Natural killer cell (primary cell): Measurements from ENCODE around the gene CYB561D1. TPM values are rescaled to one million over a fixed set of nuclear protein-coding genes. Genes with fewer than 3 reads are reported as not detected.

Experiments
- ATAC-seq, 3 donors: fragments of 150-1000 bp in 2 of 3; fragments of 200-7000 bp in 1 of 3; cut with Tn5 transposase; 1 replicate in 1 of 3; 2 replicates in 2 of 3; pipeline ENCODE4 v1.10.0; 2021; ENCODE audit warnings: mild to moderate bottlenecking in 2 of 3, moderate library complexity in 2 of 3
- DNase-seq, 2 donors: peaks; one replicate each; pipeline versions ENCODE4 v3.0.0 to v3.0.0-alpha.2; 2013 to 2021; ENCODE audit warnings: mixed read lengths in 1 of 2
- H3K27ac ChIP-seq: one replicate; pipeline ENCODE4 v1.5.1; 2013; ENCODE audit warnings: mild to moderate bottlenecking, low read length
- H3K27me3 ChIP-seq: one replicate; pipeline ENCODE4 v1.6.1; 2013; ENCODE audit warnings: low read length; ENCODE audit not compliant: control insufficient read depth, insufficient read depth
- H3K36me3 ChIP-seq: one replicate; pipeline ENCODE4 v1.6.1; 2013; ENCODE audit warnings: low read length; ENCODE audit not compliant: control insufficient read depth, insufficient read depth
- H3K4me1 ChIP-seq: one replicate; pipeline ENCODE4 v1.6.1; 2013; ENCODE audit warnings: low read length; ENCODE audit not compliant: control insufficient read depth, insufficient read depth
- H3K4me3 ChIP-seq: one replicate; pipeline ENCODE4 v1.5.1; 2013; ENCODE audit warnings: low read length
- H3K9me3 ChIP-seq: one replicate; pipeline ENCODE4 v1.6.1; 2013; ENCODE audit warnings: low read length; ENCODE audit not compliant: control insufficient read depth, insufficient read depth
- H3K27ac Mint-ChIP-seq, 2 donors: one replicate each; pipeline ENCODE4 v1.8.0; 2022; ENCODE audit warnings: mild to moderate bottlenecking in 2 of 2, mixed read lengths in 2 of 2, moderate library complexity in 1 of 2
- H3K27me3 Mint-ChIP-seq, 2 donors: one replicate each; pipeline ENCODE4 v1.8.0; 2022; ENCODE audit warnings: low read depth in 2 of 2, mixed read lengths in 2 of 2
- H3K36me3 Mint-ChIP-seq: one replicate; pipeline ENCODE4 v1.8.0; 2022; ENCODE audit warnings: mixed read lengths
- H3K4me1 Mint-ChIP-seq, 2 donors: one replicate each; pipeline ENCODE4 v1.8.0; 2022; ENCODE audit warnings: mixed read lengths in 2 of 2
- H3K4me3 Mint-ChIP-seq: one replicate; pipeline ENCODE4 v1.8.0; 2022; ENCODE audit warnings: mild to moderate bottlenecking, moderate library complexity, mixed read lengths
- H3K9me3 Mint-ChIP-seq, 2 donors: one replicate each; pipeline ENCODE4 v1.8.0; 2022; ENCODE audit warnings: mixed read lengths in 2 of 2
- CTCF ChIP-seq: fragments of 200-600 bp; IDR thresholded peaks from one replicate; pipeline ENCODE4 v1.8.0; 2022; ENCODE audit warnings: antibody characterized with exemption
- WGBS: methylation state at CpG from one replicate; pipeline ENCODE4 v1.1.7; 2013; ENCODE audit warnings: missing lambda C conversion rate; ENCODE audit not compliant: insufficient coverage; 5-methylcytosine and 5-hydroxymethylcytosine counted together
- intact Hi-C: fragments of 100-400 bp; cut with micrococcal nuclease; formaldehyde crosslinking; loops from one replicate; pipeline ENCODE4 v1.14.2; 2022
- total RNA-seq, 4 donors: library from RNA; stranded (reverse); fragments of 120-200 nt in 1 of 4; gene quantifications; one replicate each; pipeline versions ENCODE4 v1.2.3 to v1.2.4, GENCODE V29; 2013 to 2022

CYB561D1 gene
- total RNA-seq, 3 donors from 2014 or later (not counting 1 experiment from before 2014, with no cell fraction given) = 21.1 to 36.0 (median 34.7) TPM

DNA sequence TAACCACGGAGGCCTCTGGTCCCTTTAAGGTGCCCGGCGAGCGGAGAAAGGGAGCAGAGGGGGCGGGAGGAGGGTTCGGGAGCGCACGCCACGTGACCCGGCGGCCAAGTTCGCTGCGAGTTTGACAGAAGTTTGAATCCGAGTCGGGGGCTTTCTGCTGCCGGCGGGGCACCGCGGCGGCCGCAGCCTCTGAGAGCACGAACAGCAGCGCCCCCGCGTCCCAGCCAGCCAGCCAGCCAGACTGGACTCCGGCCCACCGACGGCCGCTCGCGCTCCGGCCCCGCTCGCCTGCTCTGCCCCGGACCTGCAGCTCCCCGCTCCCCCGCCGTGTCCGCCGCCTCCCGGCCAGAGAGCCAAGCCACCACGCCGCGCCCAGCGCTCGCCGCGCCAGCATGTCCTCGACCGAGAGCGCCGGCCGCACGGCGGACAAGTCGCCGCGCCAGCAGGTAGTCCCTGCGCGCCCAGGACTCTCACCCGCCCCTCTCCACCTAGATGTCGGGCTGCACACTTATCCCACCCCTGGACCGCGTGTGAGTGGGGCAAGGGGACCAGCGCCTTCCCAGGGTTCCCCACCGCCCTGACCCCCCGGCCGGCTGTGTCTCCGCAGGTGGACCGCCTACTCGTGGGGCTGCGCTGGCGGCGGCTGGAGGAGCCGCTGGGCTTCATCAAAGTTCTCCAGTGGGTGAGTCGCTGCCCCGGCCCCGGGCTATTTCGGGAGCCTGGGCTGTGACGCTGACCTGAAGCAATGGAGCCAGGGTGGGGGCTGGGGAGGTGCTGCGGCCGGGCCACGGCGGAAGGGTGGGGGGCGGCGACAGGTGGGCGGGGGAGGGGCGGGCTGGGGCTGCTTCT is 27.2 kb upstream of the CYB561D1 start, which contains the start of gene SYPL2:
Gene SYPL2 (plus strand): TSS at position 95 of the 849 bp plus-strand sequence. CDS start 298 bp downstream, at position 393.
- WGBS = 3% methylated on average over 82 of the region's 88 CpGs
- no peak for TF ChIP-seq CTCF
- Histone ChIP-seq H3K4me3 (peak within 1 kb of the TSS; percentile 8), H3K36me3 (no peaks in the 10 kb centered on the region), H3K9me3 (no peaks in the 10 kb centered on the region), H3K27ac (no peak within 1 kb of the TSS), H3K27me3 (peaks cover 41% of the 10 kb centered on the region), H3K4me1 (peaks cover 13% of the 10 kb centered on the region)
- intact Hi-C loops = loop anchor here (1.0 kb wide), 1 partner anchor 17 kb away; the partner anchor contains the start of gene ATXN7L2
- H3K36me3 Mint-ChIP-seq = no peaks in the 10 kb centered on the region
- no peaks in the 10 kb centered on the region for H3K9me3 Mint-ChIP-seq
- peaks cover 0 to 8% of the 10 kb centered on the region in 2 donors for H3K4me1 Mint-ChIP-seq
- no peak within 1 kb of the TSS for H3K27ac Mint-ChIP-seq
- peak; percentile 27 to 67 (median 55) for ATAC-seq
- peak within 1 kb of the TSS; percentile 86 for H3K4me3 Mint-ChIP-seq
- H3K27me3 Mint-ChIP-seq = peaks cover 62 to 79% of the 10 kb centered on the region in 2 donors
- DNase-seq = peak in 1 of 2 donors; percentile 44

- no peak for TF ChIP-seq CTCF
- Mint-ChIP-seq H3K4me3 (peak overlapping the region; percentile 59), H3K27me3 (peaks cover 65 to 75% of the 10 kb centered on the region in 2 donors), H3K36me3 (no peaks in the 10 kb centered on the region), H3K27ac (no peak overlapping the region), H3K4me1 (peaks cover 0 to 8% of the 10 kb centered on the region in 2 donors), H3K9me3 (no peaks in the 10 kb centered on the region)
- Histone ChIP-seq H3K9me3 (no peaks in the 10 kb centered on the region), H3K4me3 (no peak overlapping the region), H3K27ac (no peak overlapping the region), H3K36me3 (no peaks in the 10 kb centered on the region), H3K27me3 (peaks cover 43% of the 10 kb centered on the region), H3K4me1 (peaks cover 13% of the 10 kb centered on the region)
- DNase-seq = no peak
- intact Hi-C loops = no loop called here
- WGBS = 13% methylated on average over 21 of the region's 23 CpGs
- no peak for ATAC-seq
These were observed 26.6 kb upstream of the CYB561D1 start for GRCh38 chr1:109467301-109467777.

GRCh38 chr1:109468061-109468460 is 25.8 kb upstream of the CYB561D1 start:
- no peak for TF ChIP-seq CTCF
- Histone ChIP-seq H3K27me3 (peaks cover 43% of the 10 kb centered on the region), H3K36me3 (no peaks in the 10 kb centered on the region), H3K9me3 (no peaks in the 10 kb centered on the region), H3K4me3 (no peak overlapping the region), H3K4me1 (peaks cover 13% of the 10 kb centered on the region), H3K27ac (no peak overlapping the region)
- Mint-ChIP-seq H3K27ac (no peak overlapping the region), H3K4me3 (peak overlapping the region; percentile 59), H3K9me3 (no peaks in the 10 kb centered on the region), H3K27me3 (peaks cover 65 to 75% of the 10 kb centered on the region in 2 donors), H3K4me1 (peaks cover 0 to 8% of the 10 kb centered on the region in 2 donors), H3K36me3 (no peaks in the 10 kb centered on the region)
- intact Hi-C loops = no loop called here
- WGBS = 100% methylated on average over 1 of the region's 1 CpG
- no peak for ATAC-seq
- no peak for DNase-seq
